ENCODE measurements around the gene FAM193B.

Gene FAM193B

DNA sequence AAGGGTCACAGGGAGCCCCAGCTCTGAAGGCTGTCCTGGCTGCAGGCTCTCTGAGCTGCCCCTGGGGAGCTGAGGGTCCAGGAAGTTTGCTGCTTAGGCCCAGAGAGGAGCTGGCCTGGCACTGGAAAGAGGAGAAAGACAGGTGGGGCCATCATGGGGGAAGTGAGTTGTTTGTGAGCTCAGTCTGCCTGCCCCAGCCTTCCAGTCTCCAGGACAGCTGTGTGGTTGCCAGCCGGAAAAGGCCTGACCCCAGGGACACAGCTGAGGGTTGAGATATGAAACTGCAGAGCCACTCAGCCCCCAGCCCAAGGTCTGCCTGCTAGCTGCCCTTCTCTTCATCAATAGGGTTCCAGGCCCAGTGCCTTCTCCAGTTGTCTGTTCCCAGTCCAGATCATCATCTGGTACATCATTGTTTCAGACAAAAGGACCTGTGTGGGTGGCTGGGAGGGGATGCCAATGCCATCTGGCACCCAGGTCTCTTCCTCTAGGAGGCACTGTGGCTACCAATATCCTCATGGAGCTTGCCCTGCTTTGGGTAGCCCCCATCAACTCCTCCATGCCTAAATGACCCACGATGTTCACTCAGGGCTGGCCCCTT, 33.3 kb downstream of the FAM193B start:
- Histone ChIP-seq H4K20me1 (ENCODE audit: insufficient read depth, low read length) (no peaks in the 10 kb centered on the region), H3K27ac (ENCODE audit: low read length) (no peak overlapping the region), H3K4me2 (ENCODE audit: low read length) (no peak overlapping the region), H3K27me3 (ENCODE audit: low read depth, low read length) (no peaks in the 10 kb centered on the region), H3K9me3 (ENCODE audit: insufficient read depth, low read length) (no peaks in the 10 kb centered on the region), H3K9ac (ENCODE audit: low read length) (no peak overlapping the region), H2AFZ (ENCODE audit: low read depth, low read length) (no peak overlapping the region), H3K4me3 (ENCODE audit: low read length) (no peak overlapping the region), H3K36me3 (replicated peaks; ENCODE audit: low read depth, low read length) (peaks cover 27% of the 10 kb centered on the region), H3K4me1 (ENCODE audit: low read length) (peaks cover 1% of the 10 kb centered on the region), H3K79me2 (ENCODE audit: low read length) (peaks cover 10% of the 10 kb centered on the region)
- TF ChIP-seq, protein P1, sequence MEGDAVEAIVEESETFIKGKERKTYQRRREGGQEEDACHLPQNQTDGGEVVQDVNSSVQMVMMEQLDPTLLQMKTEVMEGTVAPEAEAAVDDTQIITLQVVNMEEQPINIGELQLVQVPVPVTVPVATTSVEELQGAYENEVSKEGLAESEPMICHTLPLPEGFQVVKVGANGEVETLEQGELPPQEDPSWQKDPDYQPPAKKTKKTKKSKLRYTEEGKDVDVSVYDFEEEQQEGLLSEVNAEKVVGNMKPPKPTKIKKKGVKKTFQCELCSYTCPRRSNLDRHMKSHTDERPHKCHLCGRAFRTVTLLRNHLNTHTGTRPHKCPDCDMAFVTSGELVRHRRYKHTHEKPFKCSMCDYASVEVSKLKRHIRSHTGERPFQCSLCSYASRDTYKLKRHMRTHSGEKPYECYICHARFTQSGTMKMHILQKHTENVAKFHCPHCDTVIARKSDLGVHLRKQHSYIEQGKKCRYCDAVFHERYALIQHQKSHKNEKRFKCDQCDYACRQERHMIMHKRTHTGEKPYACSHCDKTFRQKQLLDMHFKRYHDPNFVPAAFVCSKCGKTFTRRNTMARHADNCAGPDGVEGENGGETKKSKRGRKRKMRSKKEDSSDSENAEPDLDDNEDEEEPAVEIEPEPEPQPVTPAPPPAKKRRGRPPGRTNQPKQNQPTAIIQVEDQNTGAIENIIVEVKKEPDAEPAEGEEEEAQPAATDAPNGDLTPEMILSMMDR (IDR thresholded peaks at IDR 0.05; ENCODE audit: low read depth, low read length), result no peak
- no peak for TF ChIP-seq EZH2phosphoT487 (IDR thresholded peaks at IDR 0.05; ENCODE audit: low read depth)

DNA sequence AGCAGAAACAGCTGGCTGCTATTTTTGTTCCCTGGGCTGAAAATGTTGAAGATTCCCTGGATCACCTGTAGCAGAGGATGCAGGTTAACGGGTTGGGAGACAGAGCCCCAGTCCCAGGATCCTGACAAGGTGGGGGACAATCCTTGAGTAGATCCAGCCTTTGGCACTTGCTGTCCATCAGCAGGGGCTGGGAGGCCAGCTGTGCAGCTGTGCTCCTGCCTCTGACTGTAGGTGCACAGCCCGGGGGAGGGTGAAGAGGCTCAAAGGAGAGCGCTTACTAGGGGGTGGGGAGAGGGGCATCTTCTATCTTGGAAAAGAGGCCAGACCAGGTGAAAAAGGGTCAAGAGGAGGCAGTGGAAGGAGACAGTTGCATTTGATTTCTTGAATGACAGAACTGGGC, 34.1 kb downstream of the FAM193B start:
- no peaks in the 10 kb centered on the region for H3K27me3 ChIP-seq (ENCODE audit: low read depth, low read length)
- H3K9me3 ChIP-seq (ENCODE audit: insufficient read depth, low read length), result no peaks in the 10 kb centered on the region
- no peak overlapping the region for H3K27ac ChIP-seq (ENCODE audit: low read length)
- TF ChIP-seq, protein P1 (IDR thresholded peaks at IDR 0.05; ENCODE audit: low read depth, low read length), result no peak
- no peak for TF ChIP-seq EZH2phosphoT487 (IDR thresholded peaks at IDR 0.05; ENCODE audit: low read depth)
- no peak overlapping the region for H3K9ac ChIP-seq (ENCODE audit: low read length)
- H3K36me3 ChIP-seq (replicated peaks; ENCODE audit: low read depth, low read length), result peaks cover 25% of the 10 kb centered on the region
- H3K4me3 ChIP-seq (ENCODE audit: low read length), result no peak overlapping the region
- H3K4me2 ChIP-seq (ENCODE audit: low read length), result no peak overlapping the region
- peaks cover 17% of the 10 kb centered on the region for H3K79me2 ChIP-seq (ENCODE audit: low read length)
- H4K20me1 ChIP-seq (ENCODE audit: insufficient read depth, low read length), result no peaks in the 10 kb centered on the region
- no peak overlapping the region for H2AFZ ChIP-seq (ENCODE audit: low read depth, low read length)
- H3K4me1 ChIP-seq (ENCODE audit: low read length), result peaks cover 9% of the 10 kb centered on the region

DNA sequence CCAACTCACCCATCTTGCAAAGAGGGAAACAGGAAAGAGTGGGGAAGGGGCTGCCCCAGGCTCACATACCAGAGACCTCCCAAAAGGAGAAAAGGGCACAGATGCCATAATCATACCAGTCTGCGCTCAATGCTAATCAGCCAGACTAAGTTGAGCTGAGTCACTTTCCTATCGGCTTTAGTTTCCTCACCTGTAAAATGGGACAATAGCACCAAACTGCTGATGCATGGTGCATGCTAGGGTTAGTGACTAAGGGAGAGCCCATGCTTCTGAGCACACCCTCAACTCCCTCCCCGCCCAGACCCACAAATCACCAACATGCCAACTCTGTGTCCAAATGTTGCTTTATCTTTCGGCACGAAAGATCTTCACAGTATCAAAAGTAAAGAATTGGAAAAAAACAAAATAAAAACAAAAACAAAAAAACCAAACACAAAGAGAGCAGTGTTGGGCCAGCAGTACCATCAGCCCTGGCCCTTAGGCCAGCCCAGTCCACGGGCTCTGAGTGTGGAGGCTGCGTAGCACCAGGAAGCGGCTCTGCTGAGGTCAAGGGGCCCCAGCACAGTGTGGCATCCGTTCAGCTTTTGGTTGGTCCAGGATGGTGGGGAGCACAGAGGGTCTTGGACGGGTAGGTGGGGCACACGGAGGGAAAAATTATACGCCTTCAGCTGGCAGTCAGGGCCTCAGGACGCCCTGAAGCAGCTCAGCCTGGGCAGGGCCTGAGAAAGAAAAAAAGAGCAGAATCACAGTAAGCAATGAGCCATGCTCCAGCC, 34.7 kb downstream of the FAM193B start:
- Histone ChIP-seq H3K79me2 (ENCODE audit: low read length) (peaks cover 20% of the 10 kb centered on the region), H2AFZ (ENCODE audit: low read depth, low read length) (no peak overlapping the region), H4K20me1 (ENCODE audit: insufficient read depth, low read length) (no peaks in the 10 kb centered on the region), H3K4me2 (ENCODE audit: low read length) (no peak overlapping the region), H3K9ac (ENCODE audit: low read length) (no peak overlapping the region), H3K27ac (ENCODE audit: low read length) (no peak overlapping the region), H3K4me1 (ENCODE audit: low read length) (peaks cover 11% of the 10 kb centered on the region), H3K36me3 (replicated peaks; ENCODE audit: low read depth, low read length) (peaks cover 27% of the 10 kb centered on the region), H3K9me3 (ENCODE audit: insufficient read depth, low read length) (no peaks in the 10 kb centered on the region), H3K27me3 (ENCODE audit: low read depth, low read length) (no peaks in the 10 kb centered on the region), H3K4me3 (ENCODE audit: low read length) (no peak overlapping the region)
- TF ChIP-seq, protein P1 (IDR thresholded peaks at IDR 0.05; ENCODE audit: low read depth, low read length), result no peak
- TF ChIP-seq EZH2phosphoT487 (IDR thresholded peaks at IDR 0.05; ENCODE audit: low read depth), result no peak
